ENCODE measurements around the gene TCP11L2. TPM values are rescaled to one million over a fixed set of nuclear protein-coding genes. Genes with fewer than 3 reads are reported as not detected.
"Not testable (repeated sequence)": the region's sequence is repeated elsewhere in the genome, so short reads cannot be mapped to it uniquely, and the experiment has no call there.

Gene TCP11L2
- total RNA-seq, 1 experiment from 2014 or later, result 5.1 TPM

GRCh38 chr12:106342397-106343213 lies 40.1 kb downstream of the TCP11L2 start:
- peak; percentile 68 for DNase-seq (ENCODE audit: low read depth)

- no peak for DNase-seq (ENCODE audit: low read depth)
These were observed 40.6 kb downstream of the TCP11L2 start for GRCh38 chr12:106343214-106343528.

GRCh38 chr12:106344131-106344530 lies 41.6 kb downstream of the TCP11L2 start:
- DNase-seq (ENCODE audit: low read depth), result no peak

GRCh38 chr12:106345746-106346145 lies 43.2 kb downstream of the TCP11L2 start:
- peak; percentile 66 for DNase-seq (ENCODE audit: low read depth)

- no peak for DNase-seq (ENCODE audit: low read depth)
These were observed 45.9 kb downstream of the TCP11L2 start for GRCh38 chr12:106348411-106348810.

GRCh38 chr12:106353175-106353574 lies 50.6 kb downstream of the TCP11L2 start:
- no peak for DNase-seq (ENCODE audit: low read depth)

- DNase-seq (ENCODE audit: low read depth), result peak; percentile 93
These were observed 55.2 kb downstream of the TCP11L2 start, which contains the start of gene POLR3B for GRCh38 chr12:106357549-106358395. Gene POLR3B, plus strand, starts transcription at chr12:106357748. Its CDS starts 132 bp downstream, at chr12:106357880.

GRCh38 chr12:106358396-106359241 lies 56.1 kb downstream of the TCP11L2 start:
- DNase-seq (ENCODE audit: low read depth), result peak; percentile 70

GRCh38 chr12:106359646-106360399 lies 57.3 kb downstream of the TCP11L2 start:
- no peak for DNase-seq (ENCODE audit: low read depth)

- DNase-seq (ENCODE audit: low read depth), result no peak
These were observed 58.0 kb downstream of the TCP11L2 start for GRCh38 chr12:106360400-106360994.

- DNase-seq (ENCODE audit: low read depth), result no peak
These were observed 60.4 kb downstream of the TCP11L2 start for GRCh38 chr12:106362971-106363370.

GRCh38 chr12:106364261-106364660 lies 61.7 kb downstream of the TCP11L2 start:
- DNase-seq (ENCODE audit: low read depth), result no peak

GRCh38 chr12:106369624-106370346 lies 67.3 kb downstream of the TCP11L2 start:
- peak; percentile 65 for DNase-seq (ENCODE audit: low read depth)

- no peak for DNase-seq (ENCODE audit: low read depth)
These were observed 76.3 kb downstream of the TCP11L2 start for GRCh38 chr12:106378788-106379187.

- DNase-seq (ENCODE audit: low read depth), result no peak
These were observed 78.4 kb downstream of the TCP11L2 start for GRCh38 chr12:106380954-106381353.

- not testable (repeated sequence) for DNase-seq (ENCODE audit: low read depth)
These were observed 79.3 kb downstream of the TCP11L2 start for GRCh38 chr12:106381866-106382265.

- peak; percentile 52 for DNase-seq (ENCODE audit: low read depth)
These were observed 84.4 kb downstream of the TCP11L2 start for GRCh38 chr12:106386813-106387535.

GRCh38 chr12:106387848-106388377 lies 85.4 kb downstream of the TCP11L2 start:
- DNase-seq (ENCODE audit: low read depth), result no peak

- no peak for DNase-seq (ENCODE audit: low read depth)
These were observed 86.6 kb downstream of the TCP11L2 start for GRCh38 chr12:106389151-106389550.
